ENCODE measurements around the gene FMN1.

Gene FMN1

GRCh38 chr15:33055962-33056361 is 138.6 kb downstream of the FMN1 start:
- Histone ChIP-seq H3K27me3 (no peaks in the 10 kb centered on the region), H3K4me3 (no peak overlapping the region), H3K4me1 (peaks cover 0 to 27% (median 0%) of the 10 kb centered on the region in 10 experiments; a peak in 5 of 20 replicates), H3K9ac (no peak overlapping the region), H3K9me3 (replicated peaks in 1 of 11) (peaks cover 17 to 29% (median 23%) of the 10 kb centered on the region in 11 experiments), H3K4me2 (no peak overlapping the region), H4K20me1 (peaks cover 0 to 100% (median 0%) of the 10 kb centered on the region in 11 experiments; a peak in 5 of 22 replicates), H3K27ac (no peak overlapping the region), H3K36me3 (peaks cover 0 to 55% (median 0%) of the 10 kb centered on the region in 11 experiments; a peak in 4 of 22 replicates)
- no peak for TF ChIP-seq Cebpa-rat (IDR thresholded peaks at IDR 0.05)

DNA sequence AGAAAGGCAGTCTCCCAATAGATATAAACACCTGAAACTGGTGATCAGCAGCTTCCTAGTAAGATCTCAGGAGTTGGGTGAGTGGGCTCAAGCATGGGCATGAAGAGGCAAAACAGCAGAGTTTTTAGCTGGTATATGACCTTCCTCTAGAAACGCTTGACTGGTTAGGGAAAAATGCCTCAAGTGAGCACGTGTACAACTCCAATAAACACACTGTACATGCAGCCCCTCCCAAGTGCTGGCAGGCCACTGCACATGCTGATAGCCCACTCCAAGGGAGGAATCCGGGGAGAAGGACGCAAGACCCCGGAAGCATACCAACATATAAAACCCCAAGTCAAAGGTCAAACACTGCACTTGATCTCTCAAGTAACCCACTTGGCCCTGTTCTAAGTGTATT is 143.0 kb downstream of the FMN1 start:
- no peak for TF ChIP-seq Cebpa-rat (IDR thresholded peaks at IDR 0.05)
- peaks cover 60 to 73% (median 67%) of the 10 kb centered on the region in 11 experiments for H3K9me3 ChIP-seq (replicated peaks in 1 of 11)
- no peak overlapping the region for H3K27ac ChIP-seq
- H3K9ac ChIP-seq = no peak overlapping the region
- no peak overlapping the region for H3K4me3 ChIP-seq
- H3K36me3 ChIP-seq = peaks cover 0 to 75% (median 0%) of the 10 kb centered on the region in 11 experiments; a peak in 4 of 22 replicates
- peaks cover 0 to 93% (median 0%) of the 10 kb centered on the region in 11 experiments; a peak in 4 of 22 replicates for H4K20me1 ChIP-seq
- peaks cover 0 to 3% (median 0%) of the 10 kb centered on the region in 10 experiments; a peak in 1 of 20 replicates for H3K4me1 ChIP-seq
- H3K27me3 ChIP-seq = no peaks in the 10 kb centered on the region
- H3K4me2 ChIP-seq = no peak overlapping the region

- H3K4me3 ChIP-seq = no peak overlapping the region
- H3K9me3 ChIP-seq (replicated peaks in 1 of 11) = peaks cover 78 to 95% (median 94%) of the 10 kb centered on the region in 11 experiments
- H3K27ac ChIP-seq = no peak overlapping the region
- H3K4me2 ChIP-seq = no peak overlapping the region
- H3K36me3 ChIP-seq = peaks cover 0 to 84% (median 0%) of the 10 kb centered on the region in 11 experiments; a peak in 8 of 22 replicates
- H3K27me3 ChIP-seq = no peaks in the 10 kb centered on the region
- TF ChIP-seq Cebpa-rat (IDR thresholded peaks at IDR 0.05) = no peak
- H4K20me1 ChIP-seq = peaks cover 0 to 89% (median 0%) of the 10 kb centered on the region in 11 experiments; a peak in 3 of 22 replicates
- peaks cover 0 to 8% (median 0%) of the 10 kb centered on the region in 10 experiments; a peak in 1 of 20 replicates for H3K4me1 ChIP-seq
- no peak overlapping the region for H3K9ac ChIP-seq
Observed at GRCh38 chr15:33048255-33048654, 146.3 kb downstream of the FMN1 start.

DNA sequence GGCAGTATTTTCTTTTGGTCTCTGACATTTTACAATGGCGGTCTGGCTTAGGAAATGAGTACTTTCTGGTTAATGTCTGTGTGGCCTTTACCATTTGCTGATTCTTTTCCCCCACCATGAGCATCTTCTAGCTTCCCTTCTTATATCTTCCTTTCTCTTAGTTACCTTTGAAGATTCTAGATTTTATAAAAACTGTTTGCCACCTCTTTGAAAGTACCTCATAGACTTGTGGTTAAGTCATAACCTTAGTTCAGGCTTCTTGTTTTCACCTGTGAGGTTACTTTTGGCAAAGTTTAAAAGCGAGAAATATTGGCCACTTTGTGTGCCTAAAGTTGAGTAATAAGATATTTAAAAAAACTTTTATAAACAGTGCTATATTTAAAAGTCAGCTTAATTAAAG is 147.4 kb downstream of the FMN1 start:
- Histone ChIP-seq H3K4me1 (peaks cover 0 to 8% (median 0%) of the 10 kb centered on the region in 10 experiments; a peak in 1 of 20 replicates), H3K4me2 (no peak overlapping the region), H3K27me3 (no peaks in the 10 kb centered on the region), H4K20me1 (peaks cover 0 to 88% (median 0%) of the 10 kb centered on the region in 11 experiments; a peak in 3 of 22 replicates), H3K4me3 (no peak overlapping the region), H3K9me3 (replicated peaks in 1 of 11) (peaks cover 77 to 95% (median 93%) of the 10 kb centered on the region in 11 experiments), H3K9ac (no peak overlapping the region), H3K27ac (no peak overlapping the region), H3K36me3 (peaks cover 0 to 79% (median 0%) of the 10 kb centered on the region in 11 experiments; a peak in 8 of 22 replicates)
- TF ChIP-seq Cebpa-rat (IDR thresholded peaks at IDR 0.05) = no peak

GRCh38 chr15:33046329-33046728 is 148.2 kb downstream of the FMN1 start:
- Histone ChIP-seq H3K4me3 (no peak overlapping the region), H3K36me3 (peaks cover 0 to 73% (median 0%) of the 10 kb centered on the region in 11 experiments; a peak in 8 of 22 replicates), H3K9me3 (replicated peaks in 1 of 11) (peaks cover 71 to 90% (median 87%) of the 10 kb centered on the region in 11 experiments), H4K20me1 (peaks cover 0 to 88% (median 0%) of the 10 kb centered on the region in 11 experiments; a peak in 3 of 22 replicates), H3K9ac (no peak overlapping the region), H3K4me1 (peaks cover 0 to 8% (median 0%) of the 10 kb centered on the region in 10 experiments; a peak in 1 of 20 replicates), H3K27me3 (no peaks in the 10 kb centered on the region), H3K27ac (no peak overlapping the region), H3K4me2 (no peak overlapping the region)
- no peak for TF ChIP-seq Cebpa-rat (IDR thresholded peaks at IDR 0.05)

DNA sequence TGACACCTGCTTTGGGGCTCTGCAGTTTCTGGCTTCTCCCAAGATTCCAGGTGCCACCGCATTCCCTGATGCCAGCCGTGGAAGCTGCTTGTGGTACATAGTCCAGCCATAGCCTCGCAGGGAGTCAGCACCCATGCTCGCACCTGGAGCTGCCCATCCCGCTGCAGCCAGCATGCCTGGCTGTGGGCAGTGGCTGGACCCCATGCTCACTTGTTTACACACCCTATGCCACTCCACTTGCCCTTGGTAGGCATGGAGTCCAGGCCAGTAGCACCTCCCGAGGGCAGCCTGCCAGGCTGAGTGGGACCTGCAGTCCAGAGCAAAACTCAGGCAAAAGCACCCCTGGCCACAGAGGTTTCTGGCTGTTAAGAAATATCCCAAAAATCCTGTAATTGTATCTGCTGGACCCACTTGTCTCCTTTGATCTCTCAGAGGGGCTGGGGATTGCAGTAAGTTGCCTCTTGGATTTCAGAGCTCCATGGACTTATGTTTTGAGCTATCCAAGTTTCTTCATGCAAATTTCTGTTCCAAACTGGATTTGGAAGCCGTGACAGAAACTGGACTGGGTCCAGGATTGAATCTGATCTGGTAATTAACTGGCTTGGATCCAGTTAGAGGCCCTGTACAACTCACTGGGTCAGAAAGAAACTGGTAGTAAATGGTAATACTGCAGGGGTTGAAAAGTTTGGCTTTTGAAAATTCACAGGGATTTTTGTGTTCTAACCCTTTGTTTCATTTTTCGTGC is 149.3 kb downstream of the FMN1 start:
- Histone ChIP-seq H3K9ac (no peak overlapping the region), H3K9me3 (replicated peaks in 1 of 11) (peaks cover 61 to 79% (median 76%) of the 10 kb centered on the region in 11 experiments), H3K27me3 (no peaks in the 10 kb centered on the region), H3K4me3 (no peak overlapping the region), H3K27ac (no peak overlapping the region), H3K36me3 (peaks cover 0 to 62% (median 0%) of the 10 kb centered on the region in 11 experiments; a peak in 8 of 22 replicates), H3K4me2 (no peak overlapping the region), H3K4me1 (peaks cover 0 to 8% (median 0%) of the 10 kb centered on the region in 10 experiments; a peak in 1 of 20 replicates), H4K20me1 (peaks cover 0 to 88% (median 0%) of the 10 kb centered on the region in 11 experiments; a peak in 3 of 22 replicates)
- TF ChIP-seq Cebpa-rat (IDR thresholded peaks at IDR 0.05) = no peak

- Histone ChIP-seq H3K4me2 (no peak overlapping the region), H3K9me3 (replicated peaks in 1 of 11) (peaks cover 54 to 72% (median 69%) of the 10 kb centered on the region in 11 experiments), H3K4me1 (peaks cover 0 to 8% (median 0%) of the 10 kb centered on the region in 10 experiments; a peak in 1 of 20 replicates), H3K9ac (no peak overlapping the region), H3K36me3 (peaks cover 0 to 57% (median 0%) of the 10 kb centered on the region in 11 experiments; a peak in 8 of 22 replicates), H3K4me3 (no peak overlapping the region), H3K27me3 (no peaks in the 10 kb centered on the region), H3K27ac (no peak overlapping the region), H4K20me1 (peaks cover 0 to 88% (median 0%) of the 10 kb centered on the region in 11 experiments; a peak in 4 of 22 replicates)
- no peak for TF ChIP-seq Cebpa-rat (IDR thresholded peaks at IDR 0.05)
Observed at GRCh38 chr15:33044598-33044997, 149.9 kb downstream of the FMN1 start.

DNA sequence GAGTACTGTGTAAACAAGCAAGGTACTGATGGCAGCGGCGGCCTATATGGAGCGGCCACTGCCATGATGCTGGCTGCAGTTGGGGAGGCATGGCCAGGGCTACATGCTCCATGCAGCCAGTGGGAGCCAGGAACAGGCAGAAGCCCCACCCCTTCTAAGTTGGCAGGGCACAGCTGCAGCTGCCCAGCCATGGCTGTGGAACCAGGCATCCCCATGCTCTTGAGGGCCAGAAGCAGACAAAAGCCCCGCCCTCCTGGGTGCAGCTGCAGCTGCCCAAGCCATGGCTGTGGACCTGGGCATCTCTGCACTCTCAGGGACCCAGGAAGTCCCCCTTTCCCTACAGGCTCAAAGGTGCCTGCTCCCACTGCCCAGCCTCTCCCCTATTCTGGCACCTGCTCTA is 150.9 kb downstream of the FMN1 start:
- peaks cover 0 to 95% (median 0%) of the 10 kb centered on the region in 11 experiments; a peak in 4 of 22 replicates for H4K20me1 ChIP-seq
- no peak for TF ChIP-seq Cebpa-rat (IDR thresholded peaks at IDR 0.05)
- H3K4me3 ChIP-seq = no peak overlapping the region

DNA sequence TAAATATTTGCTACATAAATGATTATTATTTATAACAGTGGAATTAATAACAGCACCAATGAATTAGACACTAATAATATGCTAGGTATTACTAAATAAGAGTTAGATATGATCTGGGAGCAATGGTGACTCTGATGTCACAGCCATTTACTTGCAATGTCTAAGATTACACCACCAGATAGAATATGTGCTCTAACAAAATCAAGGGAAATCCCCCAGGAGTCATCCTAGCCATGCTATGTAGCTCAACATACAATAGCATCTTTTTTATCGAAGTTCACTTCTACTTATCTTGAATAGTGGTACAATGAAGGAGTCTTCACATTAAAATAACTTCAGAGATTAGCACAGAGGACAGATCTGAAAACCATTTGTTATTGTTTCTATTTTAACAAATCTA is 154.0 kb downstream of the FMN1 start:
- peaks cover 0 to 100% (median 0%) of the 10 kb centered on the region in 11 experiments; a peak in 6 of 22 replicates for H4K20me1 ChIP-seq
- H3K27me3 ChIP-seq = no peaks in the 10 kb centered on the region
- no peak overlapping the region for H3K4me2 ChIP-seq
- peaks cover 0 to 35% (median 0%) of the 10 kb centered on the region in 11 experiments; a peak in 8 of 22 replicates for H3K36me3 ChIP-seq
- no peak overlapping the region for H3K27ac ChIP-seq
- H3K9ac ChIP-seq = no peak overlapping the region
- H3K4me3 ChIP-seq = no peak overlapping the region
- H3K9me3 ChIP-seq (replicated peaks in 1 of 11) = peaks cover 30 to 34% (median 32%) of the 10 kb centered on the region in 11 experiments
- no peak for TF ChIP-seq Cebpa-rat (IDR thresholded peaks at IDR 0.05)
- H3K4me1 ChIP-seq = no peaks in the 10 kb centered on the region

More for the DNA sequence above, 150.9 kb downstream of the FMN1 start:
- Histone ChIP-seq H3K27ac (no peak overlapping the region), H3K27me3 (no peaks in the 10 kb centered on the region), H3K9me3 (replicated peaks in 1 of 11) (peaks cover 45 to 63% (median 60%) of the 10 kb centered on the region in 11 experiments), H3K36me3 (peaks cover 0 to 47% (median 0%) of the 10 kb centered on the region in 11 experiments; a peak in 8 of 22 replicates), H3K4me2 (no peak overlapping the region), H3K4me1 (peaks cover 0 to 8% (median 0%) of the 10 kb centered on the region in 10 experiments; a peak in 1 of 20 replicates), H3K9ac (no peak overlapping the region)

All from BLaER1 treated with 17β-estradiol and CSF1 and Interleukin-3, amounts not matched to agents 10 nM and 100 nM (cell line).